Endometrial microvascular endothelial cells (primary cell): ENCODE measurements around the gene GOLGA6C. TPM values are rescaled to one million over a fixed set of nuclear protein-coding genes. Genes with fewer than 3 reads are reported as not detected.
"Not testable (repeated sequence)": the region's sequence is repeated elsewhere in the genome, so short reads cannot be mapped to it uniquely, and the experiment has no call there.

Experiments
- in situ Hi-C: cut with HindIII; loops from 2 replicates; pipeline ENCODE4 v1.10.0; 2017; ENCODE audit warnings: low sequenced_read_pairs, low pct_unique_long_range_greater_than_20kb; ENCODE audit errors: inconsistent ontology term
- total RNA-seq: library from RNA; depleted of rRNA; stranded (reverse); fragments of >200 nt; gene quantifications from one replicate; pipeline ENCODE4 v1.2.3, GENCODE V29; 2015; ENCODE audit errors: inconsistent ontology term

GOLGA6C gene
- total RNA-seq: not detected

- in situ Hi-C loops: not testable (repeated sequence)
These were observed at the start of gene GOLGA6C for GRCh38 chr15:75258034-75258433. GOLGA6C (plus strand) TSS chr15:75258334; CDS start chr15:75258599, 265 bp downstream.

- in situ Hi-C loops: no loop called here
These were observed 49.4 kb upstream of the GOLGA6C start for GRCh38 chr15:75208501-75209288.

GRCh38 chr15:75209289-75209676 lies 48.9 kb upstream of the GOLGA6C start:
- in situ Hi-C loops: no loop called here

- in situ Hi-C loops: no loop called here
These were observed 47.3 kb upstream of the GOLGA6C start for GRCh38 chr15:75210811-75211230.

GRCh38 chr15:75211436-75212199 lies 46.5 kb upstream of the GOLGA6C start:
- in situ Hi-C loops: no loop called here

GRCh38 chr15:75212200-75212858 lies 45.8 kb upstream of the GOLGA6C start:
- in situ Hi-C loops: no loop called here

GRCh38 chr15:75213212-75213767 lies 44.8 kb upstream of the GOLGA6C start:
- in situ Hi-C loops: no loop called here

GRCh38 chr15:75213768-75214221 lies 44.3 kb upstream of the GOLGA6C start:
- in situ Hi-C loops: no loop called here

GRCh38 chr15:75214293-75215096 lies 43.6 kb upstream of the GOLGA6C start:
- in situ Hi-C loops: no loop called here

- in situ Hi-C loops: no loop called here
These were observed 42.8 kb upstream of the GOLGA6C start for GRCh38 chr15:75215107-75216004.

GRCh38 chr15:75217012-75217411 lies 41.1 kb upstream of the GOLGA6C start:
- in situ Hi-C loops: no loop called here

GRCh38 chr15:75217574-75217973 lies 40.6 kb upstream of the GOLGA6C start:
- in situ Hi-C loops: not testable (repeated sequence)

- in situ Hi-C loops: not testable (repeated sequence)
These were observed 38.6 kb upstream of the GOLGA6C start for GRCh38 chr15:75219507-75219929.

GRCh38 chr15:75223688-75224087 lies 34.4 kb upstream of the GOLGA6C start:
- in situ Hi-C loops: no loop called here

GRCh38 chr15:75224281-75224680 lies 33.9 kb upstream of the GOLGA6C start:
- in situ Hi-C loops: no loop called here

- in situ Hi-C loops: not testable (repeated sequence)
These were observed 32.9 kb upstream of the GOLGA6C start for GRCh38 chr15:75225102-75225836.
